ENCODE data around the gene ZNF766. TPM values are rescaled to one million over a fixed set of nuclear protein-coding genes. Genes with fewer than 3 reads are reported as not detected.

The ZNF766 gene
- total RNA-seq, 1 donor from 2014 or later: 33.0 TPM

- H3K9me3 Mint-ChIP-seq: no peaks in the 10 kb centered on the region
- no peak overlapping the region for H3K27ac Mint-ChIP-seq
- intact Hi-C loops (cut with micrococcal nuclease): no loop called here
- H3K4me1 Mint-ChIP-seq: peaks cover 11% of the 10 kb centered on the region
- no peak overlapping the region for H3K4me3 Mint-ChIP-seq
- H3K36me3 Mint-ChIP-seq (ENCODE audit: low read depth): peaks cover 78% of the 10 kb centered on the region
- no peak for DNase-seq
- no peaks in the 10 kb centered on the region for H3K27me3 Mint-ChIP-seq
- CTCF ChIA-PET: no interaction called here
- TF ChIP-seq CTCF (IDR thresholded peaks at IDR 0.05): no peak
- POLR2A ChIA-PET: interaction anchor here (0.7 kb wide), 1 partner anchor 1641 kb away, joined by 3 read pairs; the partner anchor contains the start of gene MYADM
- no peak for ATAC-seq (ENCODE audit: low read depth)
These were observed 42.7 kb upstream of the ZNF766 start for GRCh38 chr19:52226652-52227051.

- no peak overlapping the region for H3K4me3 Mint-ChIP-seq
- no peak for ATAC-seq (ENCODE audit: low read depth)
- H3K36me3 Mint-ChIP-seq (ENCODE audit: low read depth): peaks cover 71% of the 10 kb centered on the region
- POLR2A ChIA-PET: interaction anchor here (0.7 kb wide), 1 partner anchor 69 kb away, joined by 3 read pairs; no protein-coding TSS in a partner anchor
- H3K27ac Mint-ChIP-seq: no peak overlapping the region
- no peaks in the 10 kb centered on the region for H3K9me3 Mint-ChIP-seq
- no peaks in the 10 kb centered on the region for H3K27me3 Mint-ChIP-seq
- H3K4me1 Mint-ChIP-seq: peaks cover 11% of the 10 kb centered on the region
- TF ChIP-seq CTCF (IDR thresholded peaks at IDR 0.05): no peak
- intact Hi-C loops (cut with micrococcal nuclease): no loop called here
- DNase-seq: no peak
- CTCF ChIA-PET: no interaction called here
These were observed 42.0 kb upstream of the ZNF766 start for GRCh38 chr19:52227196-52227940.

GRCh38 chr19:52227980-52228379, 41.4 kb upstream of the ZNF766 start:
- Mint-ChIP-seq H3K27ac (no peak overlapping the region), H3K27me3 (no peaks in the 10 kb centered on the region), H3K4me1 (peaks cover 10% of the 10 kb centered on the region), H3K36me3 (ENCODE audit: low read depth) (peaks cover 65% of the 10 kb centered on the region), H3K4me3 (no peak overlapping the region), H3K9me3 (no peaks in the 10 kb centered on the region)
- ATAC-seq (ENCODE audit: low read depth): no peak
- ChIA-PET POLR2A (interaction anchor here (0.7 kb wide), 1 partner anchor 69 kb away, joined by 3 read pairs; no protein-coding TSS in a partner anchor), CTCF (no interaction called here)
- no peak for DNase-seq
- intact Hi-C loops (cut with micrococcal nuclease): no loop called here
- TF ChIP-seq CTCF (IDR thresholded peaks at IDR 0.05): no peak

- no peak for TF ChIP-seq CTCF (IDR thresholded peaks at IDR 0.05)
- intact Hi-C loops (cut with micrococcal nuclease): no loop called here
- Mint-ChIP-seq H3K27ac (no peak overlapping the region), H3K9me3 (no peaks in the 10 kb centered on the region), H3K36me3 (ENCODE audit: low read depth) (peaks cover 49% of the 10 kb centered on the region), H3K4me1 (no peaks in the 10 kb centered on the region), H3K27me3 (no peaks in the 10 kb centered on the region), H3K4me3 (no peak overlapping the region)
- DNase-seq: no peak
- ChIA-PET CTCF (interaction anchor here (1.3 kb wide), 1 partner anchor 8 kb away, joined by 4 read pairs; no protein-coding TSS in a partner anchor), POLR2A (interaction anchor here (2.0 kb wide), 1 partner anchor 40 kb away, joined by 6 read pairs; the partner anchor contains the start of gene PPP2R1A)
- ATAC-seq (ENCODE audit: low read depth): no peak
These were observed 39.9 kb upstream of the ZNF766 start for GRCh38 chr19:52229524-52229923.

- Mint-ChIP-seq H3K36me3 (ENCODE audit: low read depth) (peaks cover 41% of the 10 kb centered on the region), H3K27ac (peak overlapping the region; percentile 19), H3K4me3 (no peak overlapping the region), H3K9me3 (no peaks in the 10 kb centered on the region), H3K27me3 (no peaks in the 10 kb centered on the region), H3K4me1 (no peaks in the 10 kb centered on the region)
- intact Hi-C loops (cut with micrococcal nuclease): loop anchor here (5.0 to 10.0 kb wide), 3 partner anchors 38 to 456 kb away; partner anchors contain the start of genes PPP2R1A and ZNF613
- ATAC-seq (ENCODE audit: low read depth) (no peak), DNase-seq (no peak)
- CTCF ChIA-PET: no interaction called here
- POLR2A ChIA-PET: interaction anchor here (2.0 kb wide), 1 partner anchor 41 kb away, joined by 6 read pairs; the partner anchor contains the start of gene PPP2R1A
- TF ChIP-seq CTCF (IDR thresholded peaks at IDR 0.05): no peak
These were observed 38.7 kb upstream of the ZNF766 start for GRCh38 chr19:52230685-52231084.
